Testis (tissue), 2 donors: Measurements from ENCODE around the gene ALPK3.

ENCODE experiments used
- POLR2A ChIP-seq: fragments of 450-650 bp; IDR thresholded peaks from one replicate; pipeline ENCODE4 v1.6.1; 2017; ENCODE audit warnings: antibody characterized with exemption, mild to moderate bottlenecking, moderate library complexity
- TF ChIP-seq, protein P1 (sequence below), 3 experiments: fragments of 450-650 bp in 2 of 3; fragments of 200-600 bp in 1 of 3; sonication (generic) in 1 of 3; IDR thresholded peaks; one replicate each; pipeline ENCODE4 v1.5.1; 2016 to 2019; ENCODE audit warnings: antibody characterized with exemption in 3 of 3, mild to moderate bottlenecking in 2 of 3, moderate library complexity in 1 of 3

DNA sequence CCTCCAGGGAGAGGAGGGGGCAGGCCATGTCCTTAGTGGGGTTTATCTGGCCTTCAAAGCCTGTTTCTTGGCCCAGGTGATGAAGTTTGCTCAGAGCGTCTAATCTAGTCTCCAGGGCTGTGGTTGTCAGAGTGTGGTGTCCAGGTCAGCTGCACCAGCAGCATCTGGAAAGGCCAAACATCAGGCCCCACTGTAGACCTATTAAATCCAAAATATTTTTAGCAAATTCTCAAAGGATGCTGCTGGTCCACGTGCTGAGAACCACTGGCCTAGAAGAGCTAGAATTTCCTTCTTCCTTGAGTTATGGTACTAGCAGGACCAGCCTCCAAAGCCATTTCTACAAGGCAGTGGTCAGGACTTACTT is 96.2 kb downstream of the ALPK3 start:
- TF ChIP-seq, protein P1, sequence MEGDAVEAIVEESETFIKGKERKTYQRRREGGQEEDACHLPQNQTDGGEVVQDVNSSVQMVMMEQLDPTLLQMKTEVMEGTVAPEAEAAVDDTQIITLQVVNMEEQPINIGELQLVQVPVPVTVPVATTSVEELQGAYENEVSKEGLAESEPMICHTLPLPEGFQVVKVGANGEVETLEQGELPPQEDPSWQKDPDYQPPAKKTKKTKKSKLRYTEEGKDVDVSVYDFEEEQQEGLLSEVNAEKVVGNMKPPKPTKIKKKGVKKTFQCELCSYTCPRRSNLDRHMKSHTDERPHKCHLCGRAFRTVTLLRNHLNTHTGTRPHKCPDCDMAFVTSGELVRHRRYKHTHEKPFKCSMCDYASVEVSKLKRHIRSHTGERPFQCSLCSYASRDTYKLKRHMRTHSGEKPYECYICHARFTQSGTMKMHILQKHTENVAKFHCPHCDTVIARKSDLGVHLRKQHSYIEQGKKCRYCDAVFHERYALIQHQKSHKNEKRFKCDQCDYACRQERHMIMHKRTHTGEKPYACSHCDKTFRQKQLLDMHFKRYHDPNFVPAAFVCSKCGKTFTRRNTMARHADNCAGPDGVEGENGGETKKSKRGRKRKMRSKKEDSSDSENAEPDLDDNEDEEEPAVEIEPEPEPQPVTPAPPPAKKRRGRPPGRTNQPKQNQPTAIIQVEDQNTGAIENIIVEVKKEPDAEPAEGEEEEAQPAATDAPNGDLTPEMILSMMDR (IDR thresholded peaks at IDR 0.05) = no peak
- TF ChIP-seq POLR2A = no peak
